K562 (cell line): ENCODE data around the gene RAB4B. TPM values are rescaled to one million over a fixed set of nuclear protein-coding genes. Genes with fewer than 3 reads are reported as not detected.

Experiments used
- ATF3 ChIP-seq, 2 experiments: fragments of 450-650 bp in 1 of 2; sonication (generic) in 1 of 2; formaldehyde crosslinking in 1 of 2; IDR thresholded peaks in 1 of 2; conservative IDR thresholded peaks in 1 of 2; 2 replicates each; pipeline versions ENCODE4 v1.6.1 to v1.8.1; 2016 to 2023; ENCODE audit warnings: mild to moderate bottlenecking in 2 of 2, moderate library complexity in 2 of 2, inconsistent platforms in 1 of 2, missing genetic modification reagents in 1 of 2
- ATF4 ChIP-seq: fragments of 450-650 bp; formaldehyde crosslinking; IDR thresholded peaks from 2 replicates; pipeline ENCODE4 v1.4.0; 2022; ENCODE audit warnings: mild to moderate bottlenecking, moderate library complexity
- ATF6 ChIP-seq: sonication (generic); formaldehyde crosslinking; IDR thresholded peaks from 2 replicates; pipeline ENCODE4 v1.4.0; 2020; ENCODE audit warnings: mild to moderate bottlenecking, missing genetic modification reagents
- CBFA2T2 ChIP-seq: fragments of 450-650 bp; conservative IDR thresholded peaks from 2 replicates; pipeline ENCODE4 v1.6.1; 2017; ENCODE audit warnings: mild to moderate bottlenecking
- CBX5 ChIP-seq: IDR thresholded peaks from 2 replicates; pipeline ENCODE4 v1.6.1; 2014; ENCODE audit warnings: low read depth, borderline replicate concordance
- CCAR2 ChIP-seq: fragments of 200-400 bp; formaldehyde crosslinking; IDR thresholded peaks from 2 replicates; pipeline ENCODE4 v1.6.1; 2017; ENCODE audit warnings: mild to moderate bottlenecking, low read depth, low read length
- EP300 ChIP-seq: IDR thresholded peaks from 2 replicates; pipeline ENCODE4 v1.6.1; 2012; ENCODE audit warnings: low read length, improper control_type of control experiment
- FOXM1 ChIP-seq, 2 experiments: fragments of 450-650 bp in 1 of 2; sonication (generic) in 1 of 2; formaldehyde crosslinking in 1 of 2; IDR thresholded peaks; 2 replicates each; pipeline versions ENCODE4 v1.6.1 to v1.9.0; 2017 to 2022; ENCODE audit warnings: low read depth in 2 of 2, mild to moderate bottlenecking in 2 of 2, missing genetic modification reagents in 1 of 2, moderate library complexity in 1 of 2
- FOXP4 ChIP-seq: sonication (generic); formaldehyde crosslinking; IDR thresholded peaks from 2 replicates; pipeline ENCODE4 v1.8.0; 2022; ENCODE audit warnings: mild to moderate bottlenecking, missing genetic modification reagents, borderline replicate concordance
- ILF3 ChIP-seq: fragments of 450-650 bp; IDR thresholded peaks from 2 replicates; pipeline ENCODE4 v1.6.1; 2018; ENCODE audit warnings: antibody characterized with exemption, mild to moderate bottlenecking, moderate library complexity, borderline replicate concordance
- KAT2B ChIP-seq: IDR thresholded peaks from one replicate; pipeline ENCODE4 v1.6.1; 2012; ENCODE audit warnings: low read depth, mild to moderate bottlenecking, control low read depth, inconsistent platforms, low read length, moderate library complexity
- LEF1 ChIP-seq: fragments of 450-650 bp; IDR thresholded peaks from 2 replicates; pipeline ENCODE4 v1.6.1; 2016; ENCODE audit warnings: mild to moderate bottlenecking
- ZBTB9 ChIP-seq: fragments of 450-650 bp; formaldehyde crosslinking; IDR thresholded peaks from 2 replicates; pipeline ENCODE4 v1.4.0; 2020; ENCODE audit warnings: mild to moderate bottlenecking, moderate library complexity
- ZNF143 ChIP-seq: sonication (generic); formaldehyde crosslinking; IDR thresholded peaks from 2 replicates; pipeline ENCODE4 v1.9.0; 2022; ENCODE audit warnings: mild to moderate bottlenecking, missing genetic modification reagents
- ZNF146 ChIP-seq: IDR thresholded peaks from one replicate; pipeline ENCODE4 v1.6.1; 2018; ENCODE audit warnings: missing compliant biosample characterization; ENCODE audit not compliant: unreplicated experiment
- ZNF512 ChIP-seq: IDR thresholded peaks from 2 replicates; pipeline ENCODE4 v1.6.1; 2016; ENCODE audit warnings: missing genetic modification characterization, missing compliant biosample characterization
- ZNF766 ChIP-seq: fragments of 200-800 bp; sonication (Bioruptor generic); conservative IDR thresholded peaks from 2 replicates; pipeline ENCODE4 v1.6.1; 2016; ENCODE audit warnings: missing genetic modification characterization, missing compliant biosample characterization
- polyA plus RNA-seq, 8 experiments: library from polyadenylated mRNA; depleted of rRNA in 4 of 8; stranded (reverse) in 5 of 8; unstranded in 3 of 8; fragments of >200 nt; fragmentation: Nextera tagmentation in 2 of 8; fragmentation: Illumina TruSeq in 1 of 8; extraction: Ambion mirVana in 2 of 8; extraction: Trizol in 1 of 8; gene quantifications; 2 replicates each; pipeline versions ENCODE4 v1.2.1 to v1.2.3, GENCODE V29; 2011 to 2014; ENCODE audit warnings: inconsistent platforms in 1 of 8, missing spikeins in 1 of 8
- total RNA-seq, 7 experiments: library from RNA; depleted of rRNA in 6 of 7; stranded (reverse); fragments of >200 nt in 6 of 7; fragmentation: Illumina TruSeq in 2 of 7; extraction: Trizol in 2 of 7; gene quantifications; 2 replicates each; pipeline versions ENCODE4 v1.2.1 to v1.2.3, GENCODE V29; 2011 to 2021; ENCODE audit warnings: low replicate concordance in 1 of 7

The RAB4B gene
- total and polyA plus RNA-seq, 9 of the 15 experiments (the other 6 are each of a cell fraction or from before 2014, with no cell fraction given) = 0.28 to 20.4 (median 9.0) TPM

GRCh38 chr19:40750058-40750873 is 27.8 kb upstream of the RAB4B start, which contains the start of gene ACTMAP (continued):
- peak; percentile 72 for TF ChIP-seq ATF3 (IDR thresholded peaks at IDR 0.05)
- TF ChIP-seq ATF3 (CRISPR knock-in tag; conservative IDR thresholded peaks at IDR 0.05) = no peak
- no peak for TF ChIP-seq FOXM1 (IDR thresholded peaks at IDR 0.05; ENCODE audit: low read depth)
- 0 out of 2 replicates have a peak, but pooled peaks have one; percentile 31 for TF ChIP-seq FOXM1 (CRISPR knock-in tag; IDR thresholded peaks at IDR 0.05; ENCODE audit: low read depth)
- TF ChIP-seq ZBTB9 = no peak
- no peak for TF ChIP-seq ZNF146 (CRISPR knock-in tag)
- no peak for TF ChIP-seq KAT2B
- peak; percentile 60 for TF ChIP-seq ATF4
- no peak for TF ChIP-seq CCAR2
- TF ChIP-seq LEF1 = peak; percentile 53
- TF ChIP-seq ZNF143 (CRISPR knock-in tag) = no peak
- no peak for TF ChIP-seq ZNF512
- TF ChIP-seq ZNF766 (CRISPR knock-in tag) = peak; percentile 63
- no peak for TF ChIP-seq EP300
- TF ChIP-seq FOXP4 = no peak
- no peak; the same call in 1 of the 2 replicates for TF ChIP-seq ATF6
- no peak for TF ChIP-seq CBX5
- TF ChIP-seq CBFA2T2 = peak; percentile 99
- TF ChIP-seq ILF3 = no peak
